Ovary (tissue), 9 donors: Measurements from ENCODE around the gene RUNX2. TPM values are rescaled to one million over a fixed set of nuclear protein-coding genes. Genes with fewer than 3 reads are reported as not detected.

Source experiments
- DNase-seq, 5 donors: peaks; one replicate each; pipeline ENCODE4 v3.0.0-alpha.2; 2019 to 2020
- H3K27ac ChIP-seq, 2 donors: fragments of 200-600 bp; one replicate each; pipeline versions ENCODE4 v1.5.1 to v1.8.0; 2019 to 2022
- H3K27me3 ChIP-seq: fragments of 200-600 bp; one replicate; pipeline ENCODE4 v1.8.0; 2022
- H3K36me3 ChIP-seq: fragments of 200-600 bp; sonication (generic); one replicate; pipeline ENCODE4 v1.5.1; 2019
- H3K4me1 ChIP-seq: one replicate; pipeline ENCODE4 v1.8.1; 2013; ENCODE audit warnings: mild to moderate bottlenecking, moderate library complexity; ENCODE audit not compliant: insufficient read depth
- H3K4me3 ChIP-seq: fragments of 200-600 bp; sonication (generic); one replicate; pipeline ENCODE4 v1.5.1; 2017
- H3K9me3 ChIP-seq, 2 donors: fragments of 200-600 bp in 1 of 2; sonication (generic) in 1 of 2; one replicate each; pipeline versions ENCODE4 v1.5.1 to v1.8.1; 2013 to 2019; ENCODE audit warnings: mild to moderate bottlenecking in 1 of 2, moderate library complexity in 1 of 2
- EP300 ChIP-seq: sonication (generic); formaldehyde crosslinking; IDR thresholded peaks from one replicate; pipeline ENCODE4 v1.6.1; 2017; ENCODE audit warnings: antibody characterized with exemption
- POLR2A ChIP-seq: fragments of 450-650 bp; IDR thresholded peaks from one replicate; pipeline ENCODE4 v1.6.1; 2017; ENCODE audit warnings: antibody characterized with exemption, mild to moderate bottlenecking, moderate library complexity
- WGBS, 3 donors: extraction: QIAGEN DNeasy Blood & Tissue Kit in 1 of 3; methylation state at CpG; one replicate each; pipeline versions ENCODE4 v1.1.5 to v1.1.7; 2013 to 2017; 5-methylcytosine and 5-hydroxymethylcytosine counted together
- intact Hi-C, 4 donors: fragments of 100-400 bp; cut with DNase I; formaldehyde crosslinking; loops; one replicate each; pipeline versions ENCODE4 v1.11.0 to v1.15.1; 2022 to 2023
- polyA plus RNA-seq, 2 donors: library from polyadenylated mRNA; stranded (reverse); fragments of 200-250 nt in 1 of 2; fragments of 350-450 nt in 1 of 2; fragmentation: Illumina TruSeq in 1 of 2; extraction: RNeasy Lipid Tissue Mini Kit (QIAGEN cat#74804) in 1 of 2; gene quantifications; one replicate each; pipeline ENCODE4 v1.2.3, GENCODE V29; 2013 to 2014
- total RNA-seq, 7 donors: library from RNA; depleted of rRNA in 2 of 7; stranded (reverse); fragments of >200 nt in 2 of 7; fragmentation: NEBNext Ultra II Directional in 3 of 7; extraction: Animal tissue kit (Norgen Biotek cat#: 25700) in 3 of 7; gene quantifications; one replicate each; pipeline versions ENCODE4 v1.1.0 to v1.2.4, GENCODE V29; 2016 to 2023
- TF ChIP-seq, protein P1 (sequence below), 3 donors: fragments of 450-650 bp in 2 of 3; fragments of 200-600 bp in 1 of 3; IDR thresholded peaks; one replicate each; pipeline versions ENCODE4 v1.5.1 to v1.8.0; 2016 to 2022; ENCODE audit warnings: antibody characterized with exemption in 3 of 3, mild to moderate bottlenecking in 1 of 3
- donor health status: DM: no; HTN: no; CAD: no; lungs with moderate emphysema.
- donor health status: DM: no; HTN: no; CAD: no.
- donor health status: Bipolar disorder and iron deficiency.
- donor health status: DM: yes; HTN: yes; CAD: no.
- donor health status: DM: no; HTN: no; CAD: no.
- donor health status: DM: yes; HTN: yes; CAD: no.

Gene RUNX2
- total and polyA plus RNA-seq, 9 donors: 1.1 to 25.2 (median 3.3) TPM

DNA sequence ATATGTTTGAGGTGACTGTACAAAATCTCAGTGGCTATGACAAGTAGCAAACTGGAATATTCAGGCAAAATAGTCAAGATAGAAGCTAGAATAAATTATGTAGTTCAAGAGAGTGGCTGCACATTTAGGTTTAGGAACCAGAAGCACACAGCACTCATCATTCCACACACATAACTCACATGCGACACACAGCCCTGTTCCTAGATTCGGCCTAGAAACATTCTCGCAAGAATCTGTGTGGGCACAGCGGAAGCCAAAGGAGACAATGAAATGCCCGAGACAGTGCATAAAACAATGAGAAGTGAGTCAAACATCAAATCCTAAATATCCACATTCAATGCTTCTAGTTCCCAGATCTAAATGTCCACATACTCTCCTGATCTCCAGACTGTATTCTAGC is 59.1 kb downstream of the RUNX2 start:
- TF ChIP-seq, protein P1, sequence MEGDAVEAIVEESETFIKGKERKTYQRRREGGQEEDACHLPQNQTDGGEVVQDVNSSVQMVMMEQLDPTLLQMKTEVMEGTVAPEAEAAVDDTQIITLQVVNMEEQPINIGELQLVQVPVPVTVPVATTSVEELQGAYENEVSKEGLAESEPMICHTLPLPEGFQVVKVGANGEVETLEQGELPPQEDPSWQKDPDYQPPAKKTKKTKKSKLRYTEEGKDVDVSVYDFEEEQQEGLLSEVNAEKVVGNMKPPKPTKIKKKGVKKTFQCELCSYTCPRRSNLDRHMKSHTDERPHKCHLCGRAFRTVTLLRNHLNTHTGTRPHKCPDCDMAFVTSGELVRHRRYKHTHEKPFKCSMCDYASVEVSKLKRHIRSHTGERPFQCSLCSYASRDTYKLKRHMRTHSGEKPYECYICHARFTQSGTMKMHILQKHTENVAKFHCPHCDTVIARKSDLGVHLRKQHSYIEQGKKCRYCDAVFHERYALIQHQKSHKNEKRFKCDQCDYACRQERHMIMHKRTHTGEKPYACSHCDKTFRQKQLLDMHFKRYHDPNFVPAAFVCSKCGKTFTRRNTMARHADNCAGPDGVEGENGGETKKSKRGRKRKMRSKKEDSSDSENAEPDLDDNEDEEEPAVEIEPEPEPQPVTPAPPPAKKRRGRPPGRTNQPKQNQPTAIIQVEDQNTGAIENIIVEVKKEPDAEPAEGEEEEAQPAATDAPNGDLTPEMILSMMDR (IDR thresholded peaks at IDR 0.05): no peak
- TF ChIP-seq EP300: no peak
- TF ChIP-seq POLR2A: no peak
- H3K4me3 ChIP-seq: no peak overlapping the region
- WGBS, 3 donors: 78 to 91% (median 88%) methylated on average over 5 of the region's 5 CpGs
- H3K9me3 ChIP-seq: no peaks in the 10 kb centered on the region
- H3K27ac ChIP-seq: no peak overlapping the region
- no peaks in the 10 kb centered on the region for H3K27me3 ChIP-seq
- intact Hi-C loops: no loop called here
- no peak for DNase-seq
- H3K4me1 ChIP-seq: no peaks in the 10 kb centered on the region
- no peaks in the 10 kb centered on the region for H3K36me3 ChIP-seq

DNA sequence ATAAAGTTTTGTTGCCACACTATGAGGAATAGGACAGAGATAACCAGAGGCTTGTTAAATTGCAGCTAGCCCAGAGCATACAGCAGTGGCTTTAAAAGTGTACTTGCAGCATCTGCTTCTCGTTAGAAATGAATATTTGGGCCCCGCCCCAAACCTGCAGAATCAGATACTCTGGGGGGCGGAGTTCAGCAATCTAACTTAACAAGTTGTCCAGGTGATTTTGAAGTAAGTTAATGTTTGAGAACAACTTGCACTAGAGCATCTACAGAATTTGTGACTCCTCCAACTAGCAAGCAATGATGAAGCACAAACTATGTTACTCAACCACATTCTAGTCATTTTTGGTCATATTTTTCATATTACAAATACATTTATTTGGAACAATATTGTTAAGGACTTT is 60.2 kb downstream of the RUNX2 start:
- no peak overlapping the region for H3K4me3 ChIP-seq
- whole genome bisulfite sequencing, 3 donors: 48 to 62% (median 57%) methylated on average over 3 of the region's 3 CpGs
- DNase-seq: no peak
- intact Hi-C loops: no loop called here
- TF ChIP-seq, protein P1 (IDR thresholded peaks at IDR 0.05): no peak
- no peak for TF ChIP-seq EP300
- no peak for TF ChIP-seq POLR2A
- H3K27me3 ChIP-seq: no peaks in the 10 kb centered on the region
- no peaks in the 10 kb centered on the region for H3K4me1 ChIP-seq
- no peaks in the 10 kb centered on the region for H3K36me3 ChIP-seq
- no peaks in the 10 kb centered on the region for H3K9me3 ChIP-seq
- no peak overlapping the region for H3K27ac ChIP-seq

DNA sequence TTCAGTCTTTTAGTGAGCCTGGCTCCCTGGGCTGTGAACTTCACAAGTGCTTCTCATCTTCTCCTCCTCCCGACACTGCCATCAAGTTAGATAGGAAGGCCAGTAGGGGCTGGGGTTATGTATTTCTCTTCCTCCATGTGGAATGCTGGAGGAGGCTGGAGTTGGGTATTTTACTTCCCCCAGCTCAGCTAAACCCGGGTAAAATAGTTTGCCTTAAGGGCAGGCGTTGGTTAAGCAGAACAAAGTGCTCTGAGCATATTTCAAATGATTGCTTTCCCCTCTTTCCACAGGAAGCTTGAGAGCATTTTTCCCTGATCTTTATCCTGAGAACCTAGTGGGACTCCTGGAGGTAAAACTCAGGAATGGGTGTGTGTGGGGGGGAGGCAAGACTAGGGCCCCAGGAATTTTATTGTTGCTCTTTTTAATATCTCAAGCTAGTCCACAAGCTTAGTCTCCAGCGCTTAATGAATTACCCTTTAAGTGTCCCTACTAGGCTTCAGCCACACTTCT is 66.5 kb downstream of the RUNX2 start:
- intact Hi-C loops: no loop called here
- Histone ChIP-seq H3K27me3 (no peaks in the 10 kb centered on the region), H3K9me3 (no peaks in the 10 kb centered on the region), H3K4me3 (no peak overlapping the region), H3K4me1 (no peaks in the 10 kb centered on the region), H3K36me3 (no peaks in the 10 kb centered on the region), H3K27ac (no peak overlapping the region)
- TF ChIP-seq, protein P1 (IDR thresholded peaks at IDR 0.05): no peak
- TF ChIP-seq EP300: no peak
- no peak for TF ChIP-seq POLR2A
- 79 to 83% (median 80%) methylated on average over 4 of the region's 4 CpGs for WGBS, 3 donors
- no peak for DNase-seq

DNA sequence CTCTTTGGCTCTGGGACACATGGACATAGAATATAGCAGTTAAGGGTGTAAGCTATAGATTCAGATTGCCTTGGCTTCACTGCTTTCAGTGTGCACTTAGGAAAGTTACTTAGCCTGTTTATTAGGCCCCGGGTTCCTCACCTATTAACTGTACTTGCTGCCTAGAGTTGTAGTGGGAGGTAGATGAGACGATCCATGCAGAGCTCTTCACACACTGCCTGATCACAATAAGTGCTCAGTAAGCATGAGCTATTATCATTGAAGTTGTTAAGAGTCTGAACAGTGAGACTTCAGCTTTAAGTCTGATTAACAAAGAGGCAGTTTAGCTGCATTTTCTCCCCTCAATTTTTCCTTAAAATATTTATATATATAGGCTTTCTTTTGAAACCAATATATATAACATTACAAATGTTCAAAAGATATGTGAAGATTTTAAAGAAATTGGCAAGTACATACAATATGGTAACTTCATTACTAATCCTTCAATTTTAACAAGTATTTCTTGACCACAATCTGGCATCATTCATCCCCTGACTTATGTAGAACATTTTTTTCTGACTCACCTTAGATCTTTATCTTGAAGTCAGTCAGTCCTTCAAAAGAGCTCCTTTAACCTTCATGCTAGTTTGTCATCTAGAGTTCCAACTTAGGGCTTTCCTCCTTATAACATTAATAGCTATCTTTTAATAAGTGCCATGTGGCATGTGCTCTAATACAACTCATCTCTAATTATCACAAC is 70.1 kb downstream of the RUNX2 start:
- H3K36me3 ChIP-seq: no peaks in the 10 kb centered on the region
- H3K4me1 ChIP-seq: no peaks in the 10 kb centered on the region
- 71 to 74% (median 71%) methylated on average over 2 of the region's 2 CpGs for WGBS, 3 donors
- no peaks in the 10 kb centered on the region for H3K27me3 ChIP-seq
- no peak for DNase-seq
- H3K27ac ChIP-seq: no peak overlapping the region
- TF ChIP-seq, protein P1 (IDR thresholded peaks at IDR 0.05): no peak
- TF ChIP-seq POLR2A (no peak), EP300 (no peak)
- H3K4me3 ChIP-seq: no peak overlapping the region
- intact Hi-C loops: no loop called here
- H3K9me3 ChIP-seq: no peaks in the 10 kb centered on the region
